Stimulated activated CD4-positive, alpha-beta T cell treated with anti-CD3 and anti-CD28 coated beads, Interleukin-4, amount 100 ng/mL, for 48 hours (primary cell): ENCODE data around the gene KCNMA1.
A peak's percentile ranks its signal among the peaks of the same experiment; 100 is the strongest.
"Not testable (repeated sequence)": the region's sequence is repeated elsewhere in the genome, so short reads cannot be mapped to it uniquely, and the experiment has no call there.

Experiments
- DNase-seq, 2 donors: peaks; one replicate each; pipeline ENCODE4 v3.0.0-alpha.2; 2020; ENCODE audit warnings: low read depth in 2 of 2

KCNMA1 gene

GRCh38 chr10:77371848-77372799 is 265.5 kb downstream of the KCNMA1 start:
- DNase-seq, result no peak

- no peak for DNase-seq
Measured at GRCh38 chr10:77371421-77371820, 266.2 kb downstream of the KCNMA1 start.

- DNase-seq, result no peak
Measured at GRCh38 chr10:77368006-77368405, 269.6 kb downstream of the KCNMA1 start.

- no peak for DNase-seq
Measured at GRCh38 chr10:77363210-77363609, 274.4 kb downstream of the KCNMA1 start.

- DNase-seq, result no peak
Measured at GRCh38 chr10:77361831-77362230, 275.8 kb downstream of the KCNMA1 start.

GRCh38 chr10:77361426-77361825 is 276.2 kb downstream of the KCNMA1 start:
- no peak for DNase-seq

- no peak for DNase-seq
Measured at GRCh38 chr10:77360835-77361234, 276.8 kb downstream of the KCNMA1 start.

GRCh38 chr10:77359950-77360520 is 277.6 kb downstream of the KCNMA1 start:
- no peak for DNase-seq

- no peak for DNase-seq
Measured at GRCh38 chr10:77359287-77359691, 278.3 kb downstream of the KCNMA1 start.

GRCh38 chr10:77358656-77359055 is 279.0 kb downstream of the KCNMA1 start:
- DNase-seq, result no peak

GRCh38 chr10:77357611-77358310 is 279.8 kb downstream of the KCNMA1 start:
- DNase-seq, result no peak

GRCh38 chr10:77357185-77357584 is 280.4 kb downstream of the KCNMA1 start:
- no peak for DNase-seq

GRCh38 chr10:77355844-77356243 is 281.8 kb downstream of the KCNMA1 start:
- DNase-seq, result no peak

- DNase-seq, result no peak
Measured at GRCh38 chr10:77351386-77351785, 286.2 kb downstream of the KCNMA1 start.

GRCh38 chr10:77350711-77351119 is 286.9 kb downstream of the KCNMA1 start:
- DNase-seq, result peak; percentile 5 to 6

GRCh38 chr10:77350134-77350533 is 287.5 kb downstream of the KCNMA1 start:
- no peak for DNase-seq

- no peak for DNase-seq
Measured at GRCh38 chr10:77349226-77349625, 288.4 kb downstream of the KCNMA1 start.

GRCh38 chr10:77348751-77349150 is 288.9 kb downstream of the KCNMA1 start:
- no peak for DNase-seq

GRCh38 chr10:77348082-77348481 is 289.5 kb downstream of the KCNMA1 start:
- no peak for DNase-seq

- DNase-seq, result no peak
Measured at GRCh38 chr10:77347052-77347451, 290.6 kb downstream of the KCNMA1 start.

GRCh38 chr10:77341055-77341454 is 296.6 kb downstream of the KCNMA1 start:
- no peak for DNase-seq

GRCh38 chr10:77339872-77340271 is 297.7 kb downstream of the KCNMA1 start:
- not testable (repeated sequence) for DNase-seq

GRCh38 chr10:77339166-77339565 is 298.4 kb downstream of the KCNMA1 start:
- no peak for DNase-seq
